ENCODE data around the gene ELOVL1.

ELOVL1 gene

DNA sequence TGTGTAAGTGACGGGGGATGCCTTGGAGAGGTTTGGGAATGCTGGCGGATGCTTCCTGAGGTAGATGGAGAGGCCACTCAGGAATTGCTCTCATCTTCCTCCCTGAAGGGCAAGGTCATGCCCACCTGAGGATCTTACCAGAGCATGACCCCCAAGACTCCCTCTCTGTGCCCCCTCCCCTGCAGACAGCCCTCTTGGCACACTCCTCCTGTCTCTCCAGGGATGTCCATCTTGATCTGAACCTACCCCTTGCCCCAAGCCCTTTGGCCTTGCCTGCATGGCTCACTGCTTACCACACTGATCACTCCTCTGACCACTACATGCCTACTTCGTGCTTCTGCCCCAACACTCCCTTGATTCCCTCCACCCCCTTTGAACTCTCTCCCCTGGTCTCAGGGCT, 48.0 kb downstream of the ELOVL1 start:
- H3K4me3 ChIP-seq (ENCODE audit: low read depth, low read length) = no peak overlapping the region
- TF ChIP-seq, protein P1, sequence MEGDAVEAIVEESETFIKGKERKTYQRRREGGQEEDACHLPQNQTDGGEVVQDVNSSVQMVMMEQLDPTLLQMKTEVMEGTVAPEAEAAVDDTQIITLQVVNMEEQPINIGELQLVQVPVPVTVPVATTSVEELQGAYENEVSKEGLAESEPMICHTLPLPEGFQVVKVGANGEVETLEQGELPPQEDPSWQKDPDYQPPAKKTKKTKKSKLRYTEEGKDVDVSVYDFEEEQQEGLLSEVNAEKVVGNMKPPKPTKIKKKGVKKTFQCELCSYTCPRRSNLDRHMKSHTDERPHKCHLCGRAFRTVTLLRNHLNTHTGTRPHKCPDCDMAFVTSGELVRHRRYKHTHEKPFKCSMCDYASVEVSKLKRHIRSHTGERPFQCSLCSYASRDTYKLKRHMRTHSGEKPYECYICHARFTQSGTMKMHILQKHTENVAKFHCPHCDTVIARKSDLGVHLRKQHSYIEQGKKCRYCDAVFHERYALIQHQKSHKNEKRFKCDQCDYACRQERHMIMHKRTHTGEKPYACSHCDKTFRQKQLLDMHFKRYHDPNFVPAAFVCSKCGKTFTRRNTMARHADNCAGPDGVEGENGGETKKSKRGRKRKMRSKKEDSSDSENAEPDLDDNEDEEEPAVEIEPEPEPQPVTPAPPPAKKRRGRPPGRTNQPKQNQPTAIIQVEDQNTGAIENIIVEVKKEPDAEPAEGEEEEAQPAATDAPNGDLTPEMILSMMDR (IDR thresholded peaks at IDR 0.05; ENCODE audit: borderline replicate concordance, insufficient read depth, low read depth, low read length) = no peak

DNA sequence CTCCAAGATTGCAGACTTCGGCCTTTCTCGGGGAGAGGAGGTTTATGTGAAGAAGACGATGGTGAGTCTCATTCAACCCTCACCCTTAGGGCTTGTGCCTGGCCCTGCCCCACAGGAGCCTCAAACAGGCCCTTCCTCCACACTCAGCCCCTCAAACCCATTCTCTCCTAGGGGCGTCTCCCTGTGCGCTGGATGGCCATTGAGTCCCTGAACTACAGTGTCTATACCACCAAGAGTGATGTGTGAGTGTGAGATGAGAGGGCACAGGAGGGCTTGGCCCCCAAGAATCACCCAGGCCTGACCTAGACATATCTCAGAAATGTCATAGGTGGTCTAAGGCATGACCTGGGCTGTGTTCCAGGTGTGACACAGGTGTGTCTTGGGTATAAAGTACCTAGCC, 48.5 kb downstream of the ELOVL1 start:
- no peak overlapping the region for H3K4me3 ChIP-seq (ENCODE audit: low read depth, low read length)
- TF ChIP-seq, protein P1 (IDR thresholded peaks at IDR 0.05; ENCODE audit: borderline replicate concordance, insufficient read depth, low read depth, low read length) = no peak

DNA sequence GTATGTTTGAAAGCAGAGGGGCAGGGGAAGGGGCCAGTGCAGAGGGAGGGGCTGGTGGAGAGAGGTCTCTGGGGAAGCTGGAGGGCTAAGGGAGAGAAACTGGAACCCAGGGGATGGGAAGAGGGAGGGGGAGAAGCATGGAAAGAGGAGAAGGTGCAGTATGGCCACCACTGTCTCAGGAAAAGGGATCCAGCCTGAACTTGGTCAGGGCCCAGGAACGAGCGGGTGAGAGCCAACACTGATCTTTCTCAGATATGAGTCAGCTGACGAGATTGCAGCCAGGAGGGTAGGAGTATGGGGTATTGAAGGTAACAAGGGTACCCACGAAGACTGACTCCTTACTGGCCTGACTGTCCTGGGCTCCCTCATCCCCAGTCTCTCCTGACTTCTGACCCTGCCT, 49.0 kb downstream of the ELOVL1 start:
- TF ChIP-seq, protein P1 (IDR thresholded peaks at IDR 0.05; ENCODE audit: borderline replicate concordance, insufficient read depth, low read depth, low read length) = no peak
- no peak overlapping the region for H3K4me3 ChIP-seq (ENCODE audit: low read depth, low read length)

DNA sequence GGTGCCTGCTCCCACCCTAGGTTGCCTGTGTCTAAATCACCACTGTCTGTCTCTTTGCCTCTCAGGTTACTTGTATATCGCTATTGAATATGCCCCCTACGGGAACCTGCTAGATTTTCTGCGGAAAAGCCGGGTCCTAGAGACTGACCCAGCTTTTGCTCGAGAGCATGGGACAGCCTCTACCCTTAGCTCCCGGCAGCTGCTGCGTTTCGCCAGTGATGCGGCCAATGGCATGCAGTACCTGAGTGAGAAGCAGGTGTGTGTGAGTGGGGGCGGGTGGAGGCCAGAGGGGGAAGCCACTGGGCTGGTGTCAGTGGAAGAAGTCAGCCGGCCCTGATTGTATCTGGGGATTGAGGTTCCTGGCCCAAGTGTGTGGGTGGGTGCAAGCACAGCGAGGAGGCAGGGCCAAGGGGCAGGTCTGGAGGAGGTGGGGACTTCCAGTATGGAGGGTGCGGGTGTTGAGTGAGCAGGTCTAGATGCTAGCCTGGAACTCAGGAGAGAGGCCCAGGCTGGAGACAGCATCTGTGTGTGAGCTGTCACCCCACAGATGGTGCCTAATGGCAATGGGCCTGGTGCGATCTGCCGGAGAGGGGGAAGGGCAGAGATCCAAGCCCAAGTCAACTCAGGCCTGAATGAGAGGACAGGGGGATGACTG, 49.9 kb downstream of the ELOVL1 start:
- TF ChIP-seq, protein P1 (IDR thresholded peaks at IDR 0.05; ENCODE audit: borderline replicate concordance, insufficient read depth, low read depth, low read length) = no peak
- H3K4me3 ChIP-seq (ENCODE audit: low read depth, low read length) = no peak overlapping the region

DNA sequence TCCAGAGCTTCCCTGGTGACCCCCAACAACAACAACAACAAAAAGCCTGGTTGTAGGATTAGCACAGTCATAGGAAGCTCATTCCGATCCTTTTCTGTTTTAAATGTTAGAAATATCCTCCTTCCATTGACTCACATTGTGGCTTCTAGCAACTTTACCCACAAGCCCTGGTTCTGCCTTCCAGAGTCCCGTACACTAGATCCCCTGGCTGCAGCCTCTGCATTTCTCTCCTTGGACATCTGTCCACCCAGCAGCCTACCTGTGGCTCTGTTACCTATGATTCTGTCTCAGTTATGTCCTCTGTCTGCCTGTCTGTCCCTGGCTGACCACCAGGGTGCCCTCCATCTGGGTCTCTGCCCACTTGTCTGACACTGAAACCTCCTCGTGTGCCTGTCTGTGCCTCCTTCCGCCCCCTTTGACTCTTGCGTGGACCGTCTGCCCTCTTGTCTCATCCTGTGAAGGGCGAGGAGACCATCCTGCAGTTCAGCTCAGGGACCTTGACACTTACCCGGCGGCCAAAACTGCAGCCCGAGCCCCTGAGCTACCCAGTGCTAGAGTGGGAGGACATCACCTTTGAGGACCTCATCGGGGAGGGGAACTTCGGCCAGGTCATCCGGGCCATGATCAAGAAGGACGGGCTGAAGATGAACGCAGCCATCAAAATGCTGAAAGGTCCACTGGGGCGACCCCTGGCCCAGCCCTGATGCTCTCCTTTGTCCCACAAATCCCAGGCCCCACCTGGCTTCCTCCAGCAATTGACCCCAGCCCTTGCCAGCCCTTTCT, 50.9 kb downstream of the ELOVL1 start:
- no peak overlapping the region for H3K4me3 ChIP-seq (ENCODE audit: low read depth, low read length)
- TF ChIP-seq, protein P1 (IDR thresholded peaks at IDR 0.05; ENCODE audit: borderline replicate concordance, insufficient read depth, low read depth, low read length) = peak; percentile 16; the same call in 1 of the 2 replicates

DNA sequence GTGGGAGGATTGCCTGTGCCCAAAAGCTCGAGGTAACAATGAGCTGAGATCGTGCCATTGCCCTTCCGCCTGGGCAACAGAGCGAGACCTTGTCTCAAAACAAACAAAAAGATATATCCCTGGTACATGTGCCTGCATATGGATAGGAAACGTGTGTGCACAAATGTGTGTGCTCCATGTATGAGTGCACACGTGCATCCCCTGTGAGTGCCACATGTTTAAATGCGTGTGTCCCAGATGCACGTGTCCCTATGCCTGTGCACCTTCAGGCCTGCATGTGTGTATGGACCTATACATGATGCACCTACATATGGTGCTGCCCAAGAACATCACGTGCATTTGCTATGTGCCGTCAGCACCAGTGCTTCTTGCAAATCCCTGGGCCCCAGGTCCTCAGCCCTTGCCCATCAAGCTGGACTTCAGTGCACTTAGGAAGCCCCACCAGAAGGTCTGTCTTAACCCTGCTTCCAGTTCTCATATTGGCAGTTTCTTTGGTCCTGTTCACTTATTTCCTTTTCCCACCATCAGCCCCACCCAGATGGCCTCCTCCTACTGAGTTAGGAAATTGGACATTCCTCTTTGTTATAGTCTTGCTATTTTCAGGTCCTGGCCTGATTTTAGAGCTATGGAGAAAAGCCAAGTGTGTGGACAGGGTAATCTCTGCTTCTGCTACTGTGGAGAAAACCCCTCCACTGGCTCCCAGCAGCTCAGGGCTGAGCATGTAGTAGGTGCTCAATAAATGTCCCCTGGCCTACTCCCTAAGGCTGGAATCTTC, 51.7 kb downstream of the ELOVL1 start:
- no peak overlapping the region for H3K4me3 ChIP-seq (ENCODE audit: low read depth, low read length)
- TF ChIP-seq, protein P1 (IDR thresholded peaks at IDR 0.05; ENCODE audit: borderline replicate concordance, insufficient read depth, low read depth, low read length) = no peak
